ENCODE results near the gene MEX3A.

- no peak for TF ChIP-seq EP300 (IDR thresholded peaks at IDR 0.05)
- TF ChIP-seq CTCF (IDR thresholded peaks at IDR 0.05): no peak
- no peak for TF ChIP-seq POLR2A (IDR thresholded peaks at IDR 0.05)
Measured at GRCh38 chr1:156122086-156122485, 39.8 kb upstream of the MEX3A start.

Data from tibial nerve (tissue), 4 donors.